ENCODE measurements around the gene RAD51B. TPM values are rescaled to one million over a fixed set of nuclear protein-coding genes. Genes with fewer than 3 reads are reported as not detected.

Gene RAD51B
- 28.5 TPM for total RNA-seq

DNA sequence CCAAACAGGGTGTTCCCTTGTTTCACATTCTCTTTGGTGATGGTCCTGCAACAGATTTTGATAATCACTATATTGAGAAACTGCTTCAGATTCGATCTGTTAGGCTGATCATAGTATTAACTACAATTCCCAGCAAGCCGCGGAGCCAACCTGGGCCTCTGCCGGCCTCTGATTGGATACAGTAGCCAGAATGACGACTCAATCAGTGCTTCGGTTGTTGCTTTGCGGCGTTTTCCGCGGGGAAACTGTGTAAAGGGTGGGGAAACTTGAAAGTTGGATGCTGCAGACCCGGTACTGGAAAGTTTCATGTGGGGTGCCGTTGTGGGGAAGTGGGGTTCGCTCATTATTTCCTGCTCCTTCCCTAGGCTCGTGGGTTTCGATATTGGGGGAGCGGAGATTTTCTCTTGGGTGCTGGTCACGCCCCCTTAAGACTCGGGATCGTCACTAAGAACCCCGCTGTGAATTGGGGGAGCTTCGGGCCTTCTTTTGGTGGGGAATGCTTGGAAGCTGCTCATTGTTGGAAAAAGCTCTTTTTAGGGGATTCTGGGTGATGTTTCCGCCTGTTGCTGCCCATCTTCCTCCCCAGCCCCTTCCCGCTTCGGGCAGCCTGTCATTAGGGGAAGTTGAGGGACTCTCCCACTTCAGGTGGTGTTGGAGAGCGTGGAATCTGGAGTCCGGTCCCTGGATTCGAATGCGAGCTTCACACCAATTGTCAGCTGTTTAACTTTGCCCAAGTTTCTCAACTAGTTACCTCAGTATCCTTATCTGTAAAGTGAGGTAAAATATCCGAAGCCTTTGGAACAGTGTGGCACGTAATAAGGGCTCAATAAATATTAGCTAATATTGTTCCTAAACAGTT lies at the start of gene RAD51B:
Gene RAD51B, plus strand, starts transcription at position 217 of the 859 bp plus-strand sequence.
- H3K9me3 ChIP-seq, result no peaks in the 10 kb centered on the region
- DNase-seq (ENCODE audit: extremely low spot score in 2 of 2), result no peak
- no peaks in the 10 kb centered on the region for H3K36me3 ChIP-seq
- H3K27me3 ChIP-seq, result no peaks in the 10 kb centered on the region
- H3K4me3 ChIP-seq, result peak within 1 kb of the TSS; percentile 76 to 80
- H3K27ac ChIP-seq, result peak within 1 kb of the TSS; percentile 84
- peaks cover 12% of the 10 kb centered on the region for H3K4me1 ChIP-seq
- TF ChIP-seq POLR2A (IDR thresholded peaks at IDR 0.05), result no peak
- peak in 1 of 2 donors; percentile 86 for TF ChIP-seq POLR2AphosphoS5 (IDR thresholded peaks at IDR 0.05; ENCODE audit: insufficient read depth in 1 of 2, low read depth in 1 of 2)
- TF ChIP-seq, protein P1, sequence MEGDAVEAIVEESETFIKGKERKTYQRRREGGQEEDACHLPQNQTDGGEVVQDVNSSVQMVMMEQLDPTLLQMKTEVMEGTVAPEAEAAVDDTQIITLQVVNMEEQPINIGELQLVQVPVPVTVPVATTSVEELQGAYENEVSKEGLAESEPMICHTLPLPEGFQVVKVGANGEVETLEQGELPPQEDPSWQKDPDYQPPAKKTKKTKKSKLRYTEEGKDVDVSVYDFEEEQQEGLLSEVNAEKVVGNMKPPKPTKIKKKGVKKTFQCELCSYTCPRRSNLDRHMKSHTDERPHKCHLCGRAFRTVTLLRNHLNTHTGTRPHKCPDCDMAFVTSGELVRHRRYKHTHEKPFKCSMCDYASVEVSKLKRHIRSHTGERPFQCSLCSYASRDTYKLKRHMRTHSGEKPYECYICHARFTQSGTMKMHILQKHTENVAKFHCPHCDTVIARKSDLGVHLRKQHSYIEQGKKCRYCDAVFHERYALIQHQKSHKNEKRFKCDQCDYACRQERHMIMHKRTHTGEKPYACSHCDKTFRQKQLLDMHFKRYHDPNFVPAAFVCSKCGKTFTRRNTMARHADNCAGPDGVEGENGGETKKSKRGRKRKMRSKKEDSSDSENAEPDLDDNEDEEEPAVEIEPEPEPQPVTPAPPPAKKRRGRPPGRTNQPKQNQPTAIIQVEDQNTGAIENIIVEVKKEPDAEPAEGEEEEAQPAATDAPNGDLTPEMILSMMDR (IDR thresholded peaks at IDR 0.05), result no peak
- intact Hi-C loops (cut with DNase I), result no loop called here

DNA sequence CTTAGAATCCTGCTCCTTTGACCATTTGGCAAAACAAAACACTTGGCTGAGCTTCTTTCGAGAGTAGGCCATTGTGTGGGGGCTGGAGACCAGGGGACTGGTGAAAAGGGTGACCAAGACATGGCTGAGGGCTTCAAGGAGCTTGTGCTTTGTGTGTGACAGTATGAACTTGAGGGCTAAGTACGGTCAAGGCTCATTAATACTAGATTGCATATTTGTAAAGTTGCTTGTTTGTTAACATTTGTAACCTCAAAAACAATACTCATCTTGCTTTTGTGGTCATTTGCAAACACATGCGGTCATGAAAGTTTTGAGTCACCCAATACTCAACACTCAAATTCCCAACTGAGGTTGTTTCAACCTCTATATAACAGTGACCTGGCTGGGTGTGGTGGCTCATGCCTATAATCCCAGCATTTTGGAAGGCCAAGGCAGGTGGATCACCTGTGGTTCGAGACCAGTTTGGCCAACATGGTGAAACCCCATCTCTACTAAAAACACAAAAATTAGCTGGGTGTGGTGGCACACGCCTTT lies 45.7 kb upstream of the RAD51B start:
- no peak overlapping the region for H3K4me3 ChIP-seq
- TF ChIP-seq POLR2A (IDR thresholded peaks at IDR 0.05) (no peak), POLR2AphosphoS5 (IDR thresholded peaks at IDR 0.05; ENCODE audit: insufficient read depth in 1 of 2, low read depth in 1 of 2) (no peak)
- TF ChIP-seq, protein P1 (IDR thresholded peaks at IDR 0.05), result no peak
- peaks cover 6 to 85% of the 10 kb centered on the region in 2 donors for H3K36me3 ChIP-seq
- no peaks in the 10 kb centered on the region for H3K27me3 ChIP-seq
- DNase-seq (ENCODE audit: extremely low spot score in 2 of 2), result no peak
- no peaks in the 10 kb centered on the region for H3K4me1 ChIP-seq
- no peaks in the 10 kb centered on the region for H3K9me3 ChIP-seq
- no peak overlapping the region for H3K27ac ChIP-seq
- intact Hi-C loops (cut with DNase I), result no loop called here

DNA sequence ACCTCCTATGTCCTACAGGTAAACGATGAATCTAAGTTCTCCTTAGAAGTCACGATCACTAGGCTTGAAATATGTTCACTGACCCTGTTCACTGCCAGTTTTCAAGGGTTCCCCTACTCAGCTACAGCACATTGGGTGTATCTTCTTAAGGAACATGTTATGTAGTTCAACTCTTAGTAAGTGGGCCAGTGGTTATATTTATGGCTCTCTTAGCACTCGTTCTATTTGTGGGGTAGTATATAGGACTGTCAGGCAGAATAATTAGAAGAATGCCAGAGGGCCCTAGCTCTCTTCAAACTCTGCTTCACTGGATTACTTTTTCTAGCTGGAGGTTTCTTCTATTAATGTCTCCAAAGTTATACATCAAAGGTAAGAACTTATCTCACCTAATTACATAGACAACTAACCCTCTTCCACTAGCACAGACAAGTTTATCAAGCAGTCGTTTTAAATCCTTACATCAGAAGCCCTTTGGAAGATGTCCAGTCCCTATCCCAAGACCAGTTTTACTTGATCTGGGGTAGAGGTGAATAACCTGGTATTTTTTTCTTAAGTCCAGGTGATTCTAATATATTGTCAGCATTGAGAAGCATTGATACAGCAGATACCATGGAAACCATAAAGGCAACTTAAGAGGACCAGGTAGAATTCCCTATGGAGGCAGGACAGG lies 42.8 kb upstream of the RAD51B start:
- H3K9me3 ChIP-seq, result no peaks in the 10 kb centered on the region
- no peaks in the 10 kb centered on the region for H3K27me3 ChIP-seq
- no peaks in the 10 kb centered on the region for H3K4me1 ChIP-seq
- peaks cover 0 to 93% of the 10 kb centered on the region in 2 donors for H3K36me3 ChIP-seq
- peak in 1 of 2 donors; percentile 21 for TF ChIP-seq POLR2AphosphoS5 (IDR thresholded peaks at IDR 0.05; ENCODE audit: insufficient read depth in 1 of 2, low read depth in 1 of 2)
- TF ChIP-seq, protein P1 (IDR thresholded peaks at IDR 0.05), result no peak
- no peak overlapping the region for H3K4me3 ChIP-seq
- no peak overlapping the region for H3K27ac ChIP-seq
- no peak for DNase-seq (ENCODE audit: extremely low spot score in 2 of 2)
- intact Hi-C loops (cut with DNase I), result no loop called here

DNA sequence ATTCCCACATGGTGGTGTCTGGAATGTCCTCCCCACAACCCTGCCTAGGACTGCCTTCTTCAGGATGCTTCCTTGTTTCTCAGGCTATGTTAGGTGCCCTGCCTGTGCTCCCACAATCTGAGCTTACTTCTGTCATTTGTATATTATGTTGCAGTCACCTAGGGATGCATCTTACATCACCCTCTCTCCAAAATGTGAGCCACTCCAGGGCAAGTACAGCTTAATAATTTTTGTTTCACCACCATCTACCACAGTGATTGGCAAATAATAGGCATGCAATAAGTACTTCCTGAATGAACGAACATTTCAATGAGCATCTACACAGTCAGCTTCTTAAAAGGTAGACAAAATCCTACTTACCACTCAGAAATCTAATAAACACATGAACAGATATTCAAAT lies 40.8 kb upstream of the RAD51B start:
- TF ChIP-seq POLR2A (IDR thresholded peaks at IDR 0.05) (no peak), POLR2AphosphoS5 (IDR thresholded peaks at IDR 0.05; ENCODE audit: insufficient read depth in 1 of 2, low read depth in 1 of 2) (no peak)
- TF ChIP-seq, protein P1 (IDR thresholded peaks at IDR 0.05), result no peak
- Histone ChIP-seq H3K36me3 (peaks cover 0 to 96% of the 10 kb centered on the region in 2 donors), H3K9me3 (no peaks in the 10 kb centered on the region), H3K27me3 (no peaks in the 10 kb centered on the region), H3K4me1 (no peaks in the 10 kb centered on the region), H3K27ac (no peak overlapping the region), H3K4me3 (no peak overlapping the region)
- intact Hi-C loops (cut with DNase I), result no loop called here
- DNase-seq (ENCODE audit: extremely low spot score in 2 of 2), result no peak

Data from vagina (tissue), 2 donors.